Caco-2 (cell line): Measurements from ENCODE around the gene C20orf202. TPM values are rescaled to one million over a fixed set of nuclear protein-coding genes. Genes with fewer than 3 reads are reported as not detected.

Experiments
- BruUV-seq: library from RNA; stranded (reverse); fragments of 400-500 nt; replicated peaks from 2 replicates; lab custom pipeline; 2021; lab: Mats Ljungman, UMichigan
- CTCF ChIA-PET: fragments of 300-600 bp; sonication (Branson Sonifier 250); formaldehyde crosslinking; loops from one replicate; lab custom pipeline; 2022; ENCODE audit warnings: antibody characterized with exemption; lab: Charles Lee
- POLR2A ChIA-PET: fragments of 300-600 bp; sonication (Branson Sonifier 250); formaldehyde crosslinking; loops from one replicate; lab custom pipeline; 2022; ENCODE audit warnings: antibody characterized with exemption; lab: Charles Lee
- DNase-seq, 2 experiments: peaks; one replicate each; pipeline versions ENCODE4 v3.0.0 to v3.0.0-alpha.2; 2020 to 2022
- H3K27me3 ChIP-seq: replicated peaks from 2 replicates; pipeline ENCODE4 v1.6.0; 2011; ENCODE audit warnings: low read length; ENCODE audit not compliant: control insufficient read depth, insufficient read depth
- H3K36me3 ChIP-seq: 2 replicates; pipeline ENCODE4 v1.5.1; 2011; ENCODE audit warnings: low read length; ENCODE audit not compliant: control insufficient read depth, insufficient read depth
- H3K4me1 ChIP-seq: fragments of 250-450 bp; sonication (Bioruptor Pico); 2 replicates; pipeline ENCODE4 v1.5.1; 2020; ENCODE audit warnings: mild to moderate bottlenecking
- H3K4me3 ChIP-seq: 2 replicates; pipeline ENCODE4 v1.5.1; 2011; ENCODE audit warnings: low read depth, mild to moderate bottlenecking, control low read depth, low read length
- H3K9me3 ChIP-seq: fragments of 250-450 bp; sonication (Bioruptor Pico); 2 replicates; pipeline ENCODE4 v1.5.1; 2020; ENCODE audit warnings: mild to moderate bottlenecking, moderate library complexity
- H3K27ac Mint-ChIP-seq: one replicate; pipeline ENCODE4 v1.8.0; 2022; ENCODE audit warnings: mixed read lengths; ENCODE audit not compliant: unreplicated experiment
- H3K27me3 Mint-ChIP-seq: one replicate; pipeline ENCODE4 v1.8.0; 2022; ENCODE audit warnings: mixed read lengths; ENCODE audit not compliant: insufficient read depth, unreplicated experiment
- H3K36me3 Mint-ChIP-seq: one replicate; pipeline ENCODE4 v1.8.0; 2022; ENCODE audit warnings: mild to moderate bottlenecking, mixed read lengths; ENCODE audit not compliant: insufficient read depth, unreplicated experiment
- H3K4me1 Mint-ChIP-seq: one replicate; pipeline ENCODE4 v1.8.0; 2022; ENCODE audit warnings: low read depth, mixed read lengths; ENCODE audit not compliant: unreplicated experiment
- H3K4me3 Mint-ChIP-seq: one replicate; pipeline ENCODE4 v1.8.0; 2022; ENCODE audit warnings: mild to moderate bottlenecking, moderate library complexity, mixed read lengths; ENCODE audit not compliant: unreplicated experiment
- H3K9me3 Mint-ChIP-seq: one replicate; pipeline ENCODE4 v1.8.0; 2022; ENCODE audit warnings: mixed read lengths; ENCODE audit not compliant: unreplicated experiment
- CTCF ChIP-seq, 2 experiments: fragments of 200-600 bp in 1 of 2; IDR thresholded peaks; 1 replicate in 1 of 2; 2 replicates in 1 of 2; pipeline versions ENCODE4 v1.5.1 to v1.8.0; 2011 to 2022; ENCODE audit warnings: antibody characterized with exemption in 1 of 2, control low read depth in 1 of 2, inconsistent platforms in 1 of 2, low read depth in 1 of 2, low read length in 1 of 2, mild to moderate bottlenecking in 1 of 2, moderate library complexity in 1 of 2; ENCODE audit not compliant: insufficient read depth in 1 of 2, severe bottlenecking in 1 of 2, unreplicated experiment in 1 of 2
- intact Hi-C: fragments of 100-400 bp; cut with micrococcal nuclease; formaldehyde crosslinking; loops from one replicate; pipeline ENCODE4 v1.10.0; 2022; ENCODE audit not compliant: unreplicated experiment
- total RNA-seq: library from RNA; stranded (reverse); gene quantifications from 2 replicates; pipeline ENCODE4 v1.2.3, GENCODE V29; 2022

The C20orf202 gene
- total RNA-seq, 1 experiment from 2014 or later, result not detected

DNA sequence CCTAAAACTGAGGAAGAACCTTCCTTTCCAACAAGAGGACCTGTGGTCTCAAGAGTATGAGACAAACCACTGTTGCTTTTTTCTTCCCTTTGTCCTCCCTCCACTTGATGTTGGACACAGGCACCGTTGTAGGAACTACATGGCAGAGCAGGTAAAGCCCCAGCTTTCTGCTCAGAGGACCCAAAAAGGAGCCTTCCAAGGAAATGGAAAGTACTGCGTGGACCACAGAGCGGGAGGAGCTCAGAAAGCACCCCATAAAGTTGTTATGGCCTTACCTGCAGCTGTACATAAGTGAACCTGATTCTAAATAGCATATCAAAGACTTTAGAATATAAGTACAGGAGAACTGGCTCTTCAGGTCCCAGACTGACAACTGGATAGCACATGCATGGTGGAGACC, 47.9 kb upstream of the C20orf202 start:
- no peaks in the 10 kb centered on the region for H3K9me3 Mint-ChIP-seq
- H3K36me3 Mint-ChIP-seq, result peaks cover 56% of the 10 kb centered on the region
- no peak overlapping the region for H3K4me3 Mint-ChIP-seq
- ChIA-PET CTCF (no interaction called here), POLR2A (no interaction called here)
- BruUV-seq, result no TSS peak
- peaks cover 5% of the 10 kb centered on the region for H3K4me1 Mint-ChIP-seq
- no peak for TF ChIP-seq CTCF (IDR thresholded peaks at IDR 0.05; ENCODE audit: insufficient read depth in 1 of 2, low read depth in 1 of 2, low read length in 1 of 2, severe bottlenecking in 1 of 2, unreplicated experiment in 1 of 2)
- no peaks in the 10 kb centered on the region for H3K27me3 Mint-ChIP-seq
- Histone ChIP-seq H3K36me3 (no peaks in the 10 kb centered on the region), H3K4me1 (peaks cover 3% of the 10 kb centered on the region; the same call in 1 of the 2 replicates), H3K9me3 (no peaks in the 10 kb centered on the region), H3K27me3 (no peaks in the 10 kb centered on the region), H3K4me3 (no peak overlapping the region)
- intact Hi-C loops, result no loop called here
- no peak for DNase-seq
- H3K27ac Mint-ChIP-seq, result no peak overlapping the region

DNA sequence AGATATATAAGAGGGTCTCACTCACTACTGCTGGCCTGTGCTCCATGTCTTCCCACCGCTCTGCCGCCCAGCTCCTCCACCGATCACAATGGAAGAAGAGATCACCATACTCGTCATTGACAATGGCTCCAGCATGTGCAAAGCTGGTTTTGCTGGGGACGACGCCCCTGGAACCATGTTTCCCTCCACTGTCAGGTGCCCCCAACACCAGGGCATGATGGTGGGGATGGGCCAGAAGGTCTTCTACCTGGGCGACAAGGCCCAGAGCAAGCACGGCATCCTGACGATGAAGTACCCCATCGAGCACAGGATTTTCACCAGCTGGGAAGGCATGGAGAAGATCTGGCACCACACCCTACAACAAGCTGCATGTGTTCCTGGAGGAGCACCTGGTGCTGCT, 42.8 kb upstream of the C20orf202 start:
- POLR2A ChIA-PET, result no interaction called here
- Mint-ChIP-seq H3K36me3 (peaks cover 63% of the 10 kb centered on the region), H3K27me3 (no peaks in the 10 kb centered on the region), H3K4me3 (no peak overlapping the region), H3K9me3 (no peaks in the 10 kb centered on the region), H3K4me1 (no peaks in the 10 kb centered on the region), H3K27ac (no peak overlapping the region)
- H3K9me3 ChIP-seq, result no peaks in the 10 kb centered on the region
- BruUV-seq, result no TSS peak
- H3K27me3 ChIP-seq, result no peaks in the 10 kb centered on the region
- CTCF ChIA-PET, result no interaction called here
- H3K36me3 ChIP-seq, result peaks cover 1% of the 10 kb centered on the region
- no peak overlapping the region for H3K4me3 ChIP-seq
- TF ChIP-seq CTCF (IDR thresholded peaks at IDR 0.05; ENCODE audit: insufficient read depth in 1 of 2, low read depth in 1 of 2, low read length in 1 of 2, severe bottlenecking in 1 of 2, unreplicated experiment in 1 of 2), result no peak
- DNase-seq, result no peak
- intact Hi-C loops, result no loop called here
- H3K4me1 ChIP-seq, result no peaks in the 10 kb centered on the region

- intact Hi-C loops, result no loop called here
- no peaks in the 10 kb centered on the region for H3K9me3 Mint-ChIP-seq
- no peak overlapping the region for H3K4me3 ChIP-seq
- BruUV-seq, result no TSS peak
- H3K36me3 ChIP-seq, result peaks cover 1% of the 10 kb centered on the region
- H3K4me1 ChIP-seq, result no peaks in the 10 kb centered on the region
- no peaks in the 10 kb centered on the region for H3K9me3 ChIP-seq
- no peak overlapping the region for H3K4me3 Mint-ChIP-seq
- H3K27me3 ChIP-seq, result no peaks in the 10 kb centered on the region
- ChIA-PET POLR2A (no interaction called here), CTCF (no interaction called here)
- peaks cover 65% of the 10 kb centered on the region for H3K36me3 Mint-ChIP-seq
- H3K27ac Mint-ChIP-seq, result no peak overlapping the region
- no peaks in the 10 kb centered on the region for H3K4me1 Mint-ChIP-seq
- TF ChIP-seq CTCF (IDR thresholded peaks at IDR 0.05; ENCODE audit: insufficient read depth in 1 of 2, low read depth in 1 of 2, low read length in 1 of 2, severe bottlenecking in 1 of 2, unreplicated experiment in 1 of 2), result no peak
- no peaks in the 10 kb centered on the region for H3K27me3 Mint-ChIP-seq
- DNase-seq, result no peak
Observed at GRCh38 chr20:1160991-1161390, 42.3 kb upstream of the C20orf202 start.
